Measurements from ENCODE around the gene SETDB2.

DNA sequence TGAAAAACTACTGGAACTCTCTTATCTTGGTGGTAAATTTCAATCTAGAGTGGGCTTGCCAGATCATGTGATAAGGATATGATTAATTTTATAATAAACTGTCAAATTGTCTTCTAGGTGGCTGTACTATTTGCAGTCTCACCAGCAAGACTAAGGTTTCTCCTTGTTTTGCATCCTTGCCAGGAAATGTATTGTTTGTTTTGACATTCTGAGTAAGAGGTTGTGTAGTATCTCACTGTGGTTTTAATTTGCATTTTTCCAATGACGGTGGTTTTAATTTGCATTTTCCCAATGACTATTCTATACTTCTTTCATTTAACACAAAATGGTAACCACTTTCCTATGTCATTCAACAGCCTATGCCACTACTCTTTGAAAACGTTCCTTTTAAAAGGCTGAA, 2.2 kb upstream of the SETDB2 start:
- TF ChIP-seq, protein P1, sequence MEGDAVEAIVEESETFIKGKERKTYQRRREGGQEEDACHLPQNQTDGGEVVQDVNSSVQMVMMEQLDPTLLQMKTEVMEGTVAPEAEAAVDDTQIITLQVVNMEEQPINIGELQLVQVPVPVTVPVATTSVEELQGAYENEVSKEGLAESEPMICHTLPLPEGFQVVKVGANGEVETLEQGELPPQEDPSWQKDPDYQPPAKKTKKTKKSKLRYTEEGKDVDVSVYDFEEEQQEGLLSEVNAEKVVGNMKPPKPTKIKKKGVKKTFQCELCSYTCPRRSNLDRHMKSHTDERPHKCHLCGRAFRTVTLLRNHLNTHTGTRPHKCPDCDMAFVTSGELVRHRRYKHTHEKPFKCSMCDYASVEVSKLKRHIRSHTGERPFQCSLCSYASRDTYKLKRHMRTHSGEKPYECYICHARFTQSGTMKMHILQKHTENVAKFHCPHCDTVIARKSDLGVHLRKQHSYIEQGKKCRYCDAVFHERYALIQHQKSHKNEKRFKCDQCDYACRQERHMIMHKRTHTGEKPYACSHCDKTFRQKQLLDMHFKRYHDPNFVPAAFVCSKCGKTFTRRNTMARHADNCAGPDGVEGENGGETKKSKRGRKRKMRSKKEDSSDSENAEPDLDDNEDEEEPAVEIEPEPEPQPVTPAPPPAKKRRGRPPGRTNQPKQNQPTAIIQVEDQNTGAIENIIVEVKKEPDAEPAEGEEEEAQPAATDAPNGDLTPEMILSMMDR (conservative IDR thresholded peaks at IDR 0.05; ENCODE audit: low read length), result no peak
- no peak for TF ChIP-seq EZH2phosphoT487 (IDR thresholded peaks at IDR 0.05; ENCODE audit: borderline replicate concordance)
